Thyroid gland (tissue), 4 donors: ENCODE measurements around the gene MRTFB. TPM values are rescaled to one million over a fixed set of nuclear protein-coding genes. Genes with fewer than 3 reads are reported as not detected.

Experiments
- DNase-seq, 2 donors: peaks; one replicate each; pipeline ENCODE4 v3.0.0-alpha.2; 2019
- H3K27ac ChIP-seq, 3 donors: fragments of 200-600 bp; sonication (generic); 1 replicate in 2 of 3; 2 replicates in 1 of 3; pipeline ENCODE4 v1.5.1; 2016 to 2019; ENCODE audit warnings: mild to moderate bottlenecking in 1 of 3, moderate library complexity in 1 of 3
- H3K27me3 ChIP-seq: fragments of 200-600 bp; sonication (generic); one replicate; pipeline ENCODE4 v1.5.1; 2019
- H3K36me3 ChIP-seq, 2 donors: fragments of 200-600 bp; sonication (generic); one replicate each; pipeline ENCODE4 v1.5.1; 2016 to 2019
- H3K4me1 ChIP-seq, 2 donors: fragments of 200-600 bp; sonication (generic); one replicate each; pipeline ENCODE4 v1.5.1; 2017 to 2019
- H3K4me3 ChIP-seq, 3 donors: fragments of 200-600 bp; sonication (generic); replicated peaks in 1 of 3; 1 replicate in 2 of 3; 2 replicates in 1 of 3; pipeline ENCODE4 v1.5.1; 2016; ENCODE audit warnings: mild to moderate bottlenecking in 1 of 3
- H3K9me3 ChIP-seq: fragments of 200-600 bp; sonication (generic); one replicate; pipeline ENCODE4 v1.5.1; 2017
- CTCF ChIP-seq, 6 experiments: fragments of 200-600 bp in 3 of 6; fragments of 450-650 bp in 3 of 6; sonication (generic) in 3 of 6; IDR thresholded peaks; one replicate each; pipeline ENCODE4 v1.5.1; 2016 to 2019; ENCODE audit warnings: antibody characterized with exemption in 6 of 6, mild to moderate bottlenecking in 2 of 6, inconsistent platforms in 1 of 6, moderate library complexity in 1 of 6
- POLR2A ChIP-seq, 2 donors: fragments of 450-650 bp; IDR thresholded peaks; one replicate each; pipeline ENCODE4 v1.6.1; 2017; ENCODE audit warnings: antibody characterized with exemption in 2 of 2, mild to moderate bottlenecking in 2 of 2, moderate library complexity in 1 of 2
- WGBS, 2 donors: methylation state at CpG; one replicate each; pipeline ENCODE4 v1.1.5; 2017; 5-methylcytosine and 5-hydroxymethylcytosine counted together
- intact Hi-C: fragments of 100-400 bp; cut with DNase I; formaldehyde crosslinking; loops from one replicate; pipeline ENCODE4 v1.15.1; 2023
- total RNA-seq, 4 donors: library from RNA; depleted of rRNA; stranded (reverse); fragments of >200 nt; gene quantifications; one replicate each; pipeline ENCODE4 v1.2.3, GENCODE V29; 2016

MRTFB gene
- total RNA-seq, 4 donors from 2014 or later, result 51.2 to 131 (median 74.0) TPM

GRCh38 chr16:14308368-14308723, 237.2 kb downstream of the MRTFB start:
- no peak overlapping the region for H3K27ac ChIP-seq
- WGBS, 2 donors, result 100% methylated on average over 1 of the region's 1 CpG

GRCh38 chr16:14309001-14309886, 238.1 kb downstream of the MRTFB start:
- Histone ChIP-seq H3K4me1 (peaks cover 16 to 25% of the 10 kb centered on the region in 2 donors), H3K36me3 (no peaks in the 10 kb centered on the region), H3K27ac (no peak overlapping the region), H3K4me3 (no peak overlapping the region), H3K9me3 (no peaks in the 10 kb centered on the region), H3K27me3 (no peaks in the 10 kb centered on the region)
- peak in 1 of 2 donors; percentile 30 for DNase-seq
- WGBS, 2 donors, result 67 to 77% methylated on average over 26 of the region's 26 CpGs
- intact Hi-C loops, result no loop called here
- no peak for TF ChIP-seq CTCF (IDR thresholded peaks at IDR 0.05)
- TF ChIP-seq POLR2A (IDR thresholded peaks at IDR 0.05), result no peak

More at GRCh38 chr16:14308368-14308723, 237.2 kb downstream of the MRTFB start:
- H3K4me1 ChIP-seq, result peaks cover 16 to 25% of the 10 kb centered on the region in 2 donors
- no peaks in the 10 kb centered on the region for H3K36me3 ChIP-seq
- no peak overlapping the region for H3K4me3 ChIP-seq
- intact Hi-C loops, result no loop called here
- TF ChIP-seq CTCF (IDR thresholded peaks at IDR 0.05) (no peak), POLR2A (IDR thresholded peaks at IDR 0.05) (no peak)
- no peak for DNase-seq
- no peaks in the 10 kb centered on the region for H3K9me3 ChIP-seq
- no peaks in the 10 kb centered on the region for H3K27me3 ChIP-seq

GRCh38 chr16:14309906-14310305, 238.8 kb downstream of the MRTFB start:
- Histone ChIP-seq H3K4me1 (peaks cover 16 to 25% of the 10 kb centered on the region in 2 donors), H3K4me3 (no peak overlapping the region), H3K27me3 (no peaks in the 10 kb centered on the region), H3K36me3 (no peaks in the 10 kb centered on the region), H3K9me3 (no peaks in the 10 kb centered on the region), H3K27ac (no peak overlapping the region)
- TF ChIP-seq POLR2A (IDR thresholded peaks at IDR 0.05) (no peak), CTCF (IDR thresholded peaks at IDR 0.05) (no peak)
- intact Hi-C loops, result no loop called here
- WGBS, 2 donors, result 84 to 91% methylated on average over 9 to 10 of the region's 10 CpGs
- no peak for DNase-seq

- no peak for TF ChIP-seq CTCF (IDR thresholded peaks at IDR 0.05)
- intact Hi-C loops, result no loop called here
- no peaks in the 10 kb centered on the region for H3K27me3 ChIP-seq
- H3K9me3 ChIP-seq, result no peaks in the 10 kb centered on the region
- peaks cover 16 to 24% of the 10 kb centered on the region in 2 donors for H3K4me1 ChIP-seq
- WGBS, 2 donors, result 65 to 76% methylated on average over 8 to 10 of the region's 10 CpGs
- no peak for DNase-seq
- no peak overlapping the region for H3K27ac ChIP-seq
- no peaks in the 10 kb centered on the region for H3K36me3 ChIP-seq
- no peak overlapping the region for H3K4me3 ChIP-seq
These were observed 239.4 kb downstream of the MRTFB start for GRCh38 chr16:14310519-14310991.

GRCh38 chr16:14314116-14314515, 243.0 kb downstream of the MRTFB start:
- 100% methylated on average over 1 of the region's 1 CpG for WGBS, 2 donors
- Histone ChIP-seq H3K4me3 (no peak overlapping the region), H3K9me3 (no peaks in the 10 kb centered on the region), H3K27ac (no peak overlapping the region), H3K27me3 (no peaks in the 10 kb centered on the region), H3K4me1 (no peaks in the 10 kb centered on the region), H3K36me3 (no peaks in the 10 kb centered on the region)
- DNase-seq, result no peak
- no peak for TF ChIP-seq POLR2A (IDR thresholded peaks at IDR 0.05)
- no peak for TF ChIP-seq CTCF (IDR thresholded peaks at IDR 0.05)
- intact Hi-C loops, result no loop called here
